T47D (cell line): Measurements from ENCODE around the gene THPO.

Experiments used
- DNase-seq, 2 experiments: peaks; one replicate each; pipeline versions ENCODE4 v3.0.0 to v3.0.0-alpha.2; 2011 to 2012; ENCODE audit warnings: low read depth in 1 of 2, low spot score in 1 of 2
- JUND ChIP-seq: IDR thresholded peaks from 2 replicates; pipeline ENCODE4 v1.6.1; 2012; ENCODE audit warnings: low read depth
- in situ Hi-C: cut with HindIII; loops from 2 replicates; pipeline ENCODE4 v1.10.0; 2016; ENCODE audit warnings: low sequenced_read_pairs, low pct_unique_long_range_greater_than_20kb

THPO gene

DNA sequence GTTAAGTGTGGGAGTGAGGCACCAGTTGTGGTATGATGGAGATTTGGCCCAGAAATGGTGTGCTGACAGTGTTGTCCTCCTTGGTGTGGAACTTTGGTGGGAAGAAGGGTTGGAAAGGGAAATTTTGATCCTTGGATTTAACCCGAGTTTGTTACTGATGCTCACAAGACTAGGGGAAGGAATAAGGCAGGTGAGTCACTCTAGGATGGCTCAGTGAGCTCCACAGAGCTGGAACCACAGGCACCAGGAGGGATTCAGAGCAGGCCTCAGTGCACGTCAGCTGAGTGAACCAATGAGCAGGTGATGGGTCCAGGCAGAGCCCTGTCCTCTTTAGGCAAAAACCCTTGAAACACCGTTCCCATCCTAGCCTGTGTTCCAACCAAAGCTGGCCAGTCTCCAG, 13.3 kb upstream of the THPO start:
- no peak for TF ChIP-seq JUND
- no peak for DNase-seq
- in situ Hi-C loops: no loop called here

DNA sequence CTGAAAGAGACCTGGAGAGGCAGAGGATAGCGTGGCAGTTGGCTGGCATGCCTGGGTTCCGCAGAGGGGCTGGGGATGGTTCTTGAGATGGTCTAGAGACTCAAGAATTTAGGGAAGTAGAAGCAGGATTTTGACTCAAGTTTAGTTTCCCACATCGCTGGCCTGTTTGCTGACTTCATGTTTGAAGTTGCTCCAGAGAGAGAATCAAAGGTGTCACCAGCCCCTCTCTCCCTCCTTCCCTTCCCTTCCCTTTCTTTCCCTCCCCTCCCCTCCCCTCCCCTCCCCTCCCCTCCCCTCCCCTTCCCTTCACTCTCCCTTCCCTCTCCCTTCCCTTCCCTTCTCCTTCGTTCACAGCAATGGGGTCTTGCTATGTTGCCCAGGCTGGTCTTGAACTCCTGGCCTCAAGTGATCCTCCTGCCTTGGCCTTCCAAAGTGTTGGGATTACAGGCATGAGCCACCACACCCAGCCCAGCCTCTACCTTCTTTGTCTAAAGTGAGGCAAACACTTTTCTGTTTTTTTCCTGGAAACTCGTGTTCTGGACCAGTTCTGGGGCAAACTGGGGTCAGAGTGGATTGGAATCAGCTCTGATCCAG, 12.0 kb upstream of the THPO start:
- no peak for DNase-seq
- in situ Hi-C loops: no loop called here
- TF ChIP-seq JUND: no peak

DNA sequence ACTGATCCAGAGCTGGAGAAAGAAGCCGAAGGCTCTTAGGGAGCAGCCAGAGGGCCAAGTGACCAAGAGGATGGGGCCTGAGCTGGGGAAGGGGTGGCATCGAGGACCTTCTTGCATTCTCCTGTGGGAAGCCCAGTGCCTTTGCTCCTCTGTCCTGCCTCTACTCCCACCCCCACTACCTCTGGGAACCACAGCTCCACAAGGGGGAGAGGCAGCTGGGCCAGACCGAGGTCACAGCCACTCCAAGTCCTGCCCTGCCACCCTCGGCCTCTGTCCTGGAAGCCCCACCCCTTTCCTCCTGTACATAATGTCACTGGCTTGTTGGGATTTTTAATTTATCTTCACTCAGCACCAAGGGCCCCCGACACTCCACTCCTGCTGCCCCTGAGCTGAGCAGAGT, 11.4 kb upstream of the THPO start:
- DNase-seq: no peak
- in situ Hi-C loops: no loop called here
- no peak for TF ChIP-seq JUND

DNA sequence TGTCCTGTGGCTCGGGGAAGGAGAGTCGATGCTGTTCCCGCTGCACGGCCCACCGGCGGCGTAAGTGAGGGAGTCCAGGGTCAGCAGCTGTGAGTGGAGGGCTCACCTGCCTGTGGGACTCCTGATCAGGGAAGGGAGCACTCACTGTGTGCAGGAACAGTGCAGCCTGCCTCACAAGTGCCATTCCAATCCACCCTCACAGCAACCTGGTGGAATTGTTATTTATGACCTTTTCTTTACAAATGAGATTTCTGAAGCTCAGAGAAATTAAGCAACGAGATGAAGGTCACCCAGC, 10.9 kb upstream of the THPO start:
- DNase-seq: no peak
- in situ Hi-C loops: no loop called here
- TF ChIP-seq JUND: no peak

DNA sequence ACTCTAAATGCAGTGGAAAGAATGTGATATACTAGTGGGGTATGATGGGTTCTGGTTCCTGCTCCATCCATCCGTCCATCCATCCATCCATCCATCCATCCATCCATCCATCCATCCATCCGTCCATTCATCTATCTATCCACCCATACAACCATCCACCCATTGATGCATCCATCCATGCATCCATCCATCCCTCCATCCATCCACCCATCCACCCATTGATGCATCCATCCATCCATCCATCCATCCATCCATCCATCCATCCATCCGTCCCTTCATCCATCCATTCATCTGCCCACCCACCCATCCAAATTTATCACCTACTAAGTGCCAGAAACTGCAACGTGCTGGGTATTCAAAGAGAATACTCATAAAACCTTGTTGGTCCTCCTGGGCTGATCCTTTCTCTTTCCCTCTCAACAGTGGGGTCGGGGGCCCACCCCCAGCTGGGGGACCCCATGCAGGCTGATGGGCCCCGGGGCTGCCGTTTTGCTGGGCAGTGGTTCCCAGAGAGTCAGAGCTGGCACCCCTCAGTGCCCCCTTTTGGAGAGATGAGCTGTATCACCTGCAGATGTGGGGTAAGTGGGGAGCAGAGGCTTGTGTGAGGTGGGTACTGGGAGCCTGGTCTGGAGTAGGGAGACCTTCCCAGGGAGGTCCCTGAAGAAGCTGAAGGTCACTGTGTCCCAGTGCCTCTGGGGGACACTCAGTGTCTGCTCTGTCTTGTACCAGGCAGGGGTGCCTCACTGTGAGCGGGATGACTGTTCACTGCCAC, 10.3 kb upstream of the THPO start:
- no peak for DNase-seq
- in situ Hi-C loops: no loop called here
- no peak for TF ChIP-seq JUND

DNA sequence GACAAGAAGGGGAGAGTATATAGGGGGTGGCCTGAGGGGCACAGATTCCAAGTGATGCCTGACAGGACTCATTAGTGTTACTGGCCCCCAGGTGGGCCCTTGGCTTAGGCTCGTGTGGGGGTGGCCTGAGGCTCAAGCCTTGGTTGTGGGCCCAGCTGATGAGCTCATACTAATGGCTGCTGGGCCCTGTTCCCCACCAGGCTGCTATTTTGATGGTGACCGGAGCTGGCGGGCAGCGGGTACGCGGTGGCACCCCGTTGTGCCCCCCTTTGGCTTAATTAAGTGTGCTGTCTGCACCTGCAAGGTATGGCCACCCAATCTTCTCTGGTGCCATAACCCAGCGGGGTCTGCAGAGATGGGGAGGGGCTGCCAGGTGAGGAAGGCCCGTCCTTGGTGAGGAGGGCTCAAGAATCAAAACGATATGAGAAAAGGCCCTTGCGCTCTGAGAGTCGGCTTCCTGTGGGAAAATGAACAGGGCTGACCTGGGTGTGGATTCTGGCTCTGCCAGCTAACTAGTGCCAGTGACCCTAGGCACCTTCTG, 9.2 kb upstream of the THPO start:
- no peak for TF ChIP-seq JUND
- in situ Hi-C loops: no loop called here
- DNase-seq: no peak

DNA sequence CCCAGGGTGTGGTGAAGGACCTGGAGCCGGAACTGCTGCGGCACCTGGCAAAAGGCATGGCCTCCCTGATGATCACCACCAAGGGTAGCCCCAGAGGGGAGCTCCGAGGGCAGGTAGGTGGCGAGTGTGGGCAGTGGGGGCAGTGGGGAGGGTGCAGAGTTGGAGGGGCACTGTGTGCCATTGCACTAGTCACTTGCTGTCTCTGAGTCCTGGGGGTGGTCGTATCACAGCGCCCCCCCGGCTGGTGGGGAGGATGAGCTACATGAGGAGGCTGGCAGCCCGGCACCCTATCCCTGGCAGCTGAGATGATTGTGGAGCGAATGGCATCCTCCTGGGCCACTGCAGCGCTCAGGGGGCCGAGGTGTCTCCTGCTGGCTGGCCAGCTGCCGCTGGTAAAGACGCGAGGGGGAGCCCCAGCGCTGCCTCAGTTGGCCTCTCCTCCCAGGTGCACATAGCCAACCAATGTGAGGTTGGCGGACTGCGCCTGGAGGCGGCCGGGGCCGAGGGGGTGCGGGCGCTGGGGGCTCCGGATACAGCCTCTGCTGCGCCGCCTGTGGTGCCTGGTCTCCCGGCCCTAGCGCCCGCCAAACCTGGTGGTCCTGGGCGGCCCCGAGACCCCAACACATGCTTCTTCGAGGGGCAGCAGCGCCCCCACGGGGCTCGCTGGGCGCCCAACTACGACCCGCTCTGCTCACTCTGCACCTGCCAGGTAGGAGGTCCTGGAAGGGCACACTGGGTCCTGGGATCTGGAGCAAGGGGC, 8.2 kb upstream of the THPO start:
- in situ Hi-C loops: no loop called here
- no peak for DNase-seq
- no peak for TF ChIP-seq JUND

DNA sequence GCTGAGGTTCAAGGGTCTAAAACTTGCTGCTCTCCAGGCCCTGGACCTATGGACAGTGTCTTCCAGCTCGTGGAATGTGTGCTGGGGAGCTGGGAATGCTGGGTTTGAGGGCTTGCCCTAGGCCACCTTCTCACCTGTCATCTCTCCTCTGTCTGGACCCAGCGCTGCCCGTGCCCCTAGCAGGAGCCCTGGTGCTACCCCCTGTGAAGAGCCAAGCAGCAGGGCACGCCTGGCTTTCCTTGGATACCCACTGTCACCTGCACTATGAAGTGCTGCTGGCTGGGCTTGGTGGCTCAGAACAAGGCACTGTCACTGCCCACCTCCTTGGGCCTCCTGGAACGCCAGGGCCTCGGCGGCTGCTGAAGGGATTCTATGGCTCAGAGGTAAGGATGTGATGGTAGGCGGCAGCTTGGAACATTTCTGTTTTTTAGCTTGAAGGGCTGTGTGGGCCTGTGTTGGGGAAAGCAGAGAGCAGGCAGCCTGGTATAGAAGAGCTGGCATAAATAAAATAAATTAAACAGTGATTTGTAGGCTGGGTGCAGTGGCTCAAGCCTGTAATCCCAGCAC, 6.9 kb upstream of the THPO start:
- DNase-seq: no peak
- in situ Hi-C loops: no loop called here
- no peak for TF ChIP-seq JUND

DNA sequence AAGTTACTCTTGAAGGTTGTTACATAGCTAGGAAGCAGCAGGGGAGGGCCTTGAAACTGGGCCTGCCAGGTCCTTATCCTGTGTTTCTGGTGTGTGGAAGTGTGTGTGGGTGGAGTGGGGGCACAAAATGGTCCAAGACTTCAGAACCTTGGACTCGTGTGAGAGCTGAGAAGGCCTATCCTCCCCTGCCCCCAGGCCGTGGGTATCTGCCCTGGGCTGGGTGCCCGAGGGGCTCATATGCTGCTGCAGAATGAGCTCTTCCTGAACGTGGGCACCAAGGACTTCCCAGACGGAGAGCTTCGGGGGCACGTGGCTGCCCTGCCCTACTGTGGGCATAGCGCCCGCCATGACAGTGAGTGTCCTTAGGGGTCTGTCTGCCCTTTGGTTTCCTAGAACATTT, 6.3 kb upstream of the THPO start:
- in situ Hi-C loops: no loop called here
- no peak for TF ChIP-seq JUND
- DNase-seq: no peak

DNA sequence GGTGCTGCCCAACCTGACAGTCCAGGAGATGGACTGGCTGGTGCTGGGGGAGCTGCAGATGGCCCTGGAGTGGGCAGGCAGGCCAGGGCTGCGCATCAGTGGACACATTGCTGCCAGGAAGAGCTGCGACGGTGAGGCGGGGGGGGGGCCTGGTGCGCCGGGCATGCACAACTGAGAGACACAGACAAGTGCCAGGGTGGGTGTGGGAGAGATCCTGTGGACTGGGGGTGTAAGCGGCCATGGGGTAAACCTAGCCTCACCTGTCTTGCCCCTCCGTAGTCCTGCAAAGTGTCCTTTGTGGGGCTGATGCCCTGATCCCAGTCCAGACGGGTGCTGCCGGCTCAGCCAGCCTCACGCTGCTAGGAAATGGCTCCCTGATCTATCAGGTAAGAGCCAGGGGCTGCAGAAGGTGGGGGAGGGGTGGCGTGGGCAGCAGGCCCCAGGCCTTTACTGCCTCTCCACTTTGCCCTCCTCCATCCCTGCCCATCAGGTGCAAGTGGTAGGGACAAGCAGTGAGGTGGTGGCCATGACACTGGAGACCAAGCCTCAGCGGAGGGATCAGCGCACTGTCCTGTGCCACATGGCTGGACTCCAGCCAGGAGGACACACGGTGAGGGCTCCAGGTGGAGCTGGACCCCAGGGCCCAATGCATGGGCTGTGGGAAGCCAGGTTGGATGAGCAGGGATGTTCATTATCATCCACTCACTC, 5.2 kb upstream of the THPO start:
- DNase-seq: no peak
- no peak for TF ChIP-seq JUND
- in situ Hi-C loops: no loop called here

DNA sequence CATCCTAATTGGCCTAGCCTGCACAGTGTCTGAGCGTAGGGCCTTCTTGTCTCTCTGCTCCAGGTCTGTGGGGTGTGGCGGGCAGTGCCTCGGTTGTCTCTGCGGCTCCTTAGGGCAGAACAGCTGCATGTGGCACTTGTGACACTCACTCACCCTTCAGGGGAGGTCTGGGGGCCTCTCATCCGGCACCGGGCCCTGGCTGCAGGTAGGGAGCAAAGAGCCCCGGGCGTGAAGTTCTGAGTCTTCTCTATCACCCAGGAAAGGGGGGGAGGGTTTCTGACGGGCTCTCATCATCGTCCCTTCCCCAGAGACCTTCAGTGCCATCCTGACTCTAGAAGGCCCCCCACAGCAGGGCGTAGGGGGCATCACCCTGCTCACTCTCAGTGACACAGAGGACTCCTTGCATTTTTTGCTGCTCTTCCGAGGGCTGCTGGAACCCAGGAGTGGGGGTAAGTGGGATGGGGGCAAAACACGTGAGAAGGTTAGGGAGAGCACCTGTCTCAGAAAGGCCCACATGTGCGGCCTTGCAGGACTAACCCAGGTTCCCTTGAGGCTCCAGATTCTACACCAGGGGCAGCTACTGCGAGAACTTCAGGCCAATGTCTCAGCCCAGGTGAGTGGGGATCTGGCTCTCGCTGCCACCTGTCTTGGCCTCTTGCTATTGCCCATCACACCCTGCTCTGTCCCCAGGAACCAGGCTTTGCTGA, 4.5 kb upstream of the THPO start:
- in situ Hi-C loops: no loop called here
- TF ChIP-seq JUND: no peak
- no peak for DNase-seq
